Stimulated activated naive CD8-positive, alpha-beta T cell treated with anti-CD3 and anti-CD28 coated beads, Interleukin-15, amount 100 ng/mL, for 72 hours (primary cell): Measurements from ENCODE around the gene ZNF226.
A peak's percentile ranks its signal among the peaks of the same experiment; 100 is the strongest.
"Not testable (repeated sequence)": the region's sequence is repeated elsewhere in the genome, so short reads cannot be mapped to it uniquely, and the experiment has no call there.

Source experiments
- ATAC-seq: fragments of 150-1000 bp; cut with Tn5 transposase; 2 replicates; pipeline ENCODE4 v1.10.0; 2021; ENCODE audit warnings: mild to moderate bottlenecking, moderate library complexity
- DNase-seq, 2 donors: peaks; one replicate each; pipeline ENCODE4 v3.0.0; 2021 to 2022
- H3K27ac Mint-ChIP-seq, 2 donors: one replicate each; pipeline ENCODE4 v1.8.0; 2022; ENCODE audit warnings: mild to moderate bottlenecking in 2 of 2, mixed read lengths in 2 of 2, moderate library complexity in 2 of 2
- H3K27me3 Mint-ChIP-seq: one replicate; pipeline ENCODE4 v1.8.0; 2022; ENCODE audit warnings: mixed read lengths
- H3K4me1 Mint-ChIP-seq: one replicate; pipeline ENCODE4 v1.8.0; 2022; ENCODE audit warnings: mild to moderate bottlenecking, mixed read lengths
- H3K4me3 Mint-ChIP-seq, 2 donors: one replicate each; pipeline ENCODE4 v1.8.0; 2022; ENCODE audit warnings: mild to moderate bottlenecking in 2 of 2, mixed read lengths in 2 of 2, moderate library complexity in 1 of 2
- H3K9me3 Mint-ChIP-seq, 2 donors: one replicate each; pipeline ENCODE4 v1.8.0; 2022; ENCODE audit warnings: mixed read lengths in 2 of 2

The ZNF226 gene

DNA sequence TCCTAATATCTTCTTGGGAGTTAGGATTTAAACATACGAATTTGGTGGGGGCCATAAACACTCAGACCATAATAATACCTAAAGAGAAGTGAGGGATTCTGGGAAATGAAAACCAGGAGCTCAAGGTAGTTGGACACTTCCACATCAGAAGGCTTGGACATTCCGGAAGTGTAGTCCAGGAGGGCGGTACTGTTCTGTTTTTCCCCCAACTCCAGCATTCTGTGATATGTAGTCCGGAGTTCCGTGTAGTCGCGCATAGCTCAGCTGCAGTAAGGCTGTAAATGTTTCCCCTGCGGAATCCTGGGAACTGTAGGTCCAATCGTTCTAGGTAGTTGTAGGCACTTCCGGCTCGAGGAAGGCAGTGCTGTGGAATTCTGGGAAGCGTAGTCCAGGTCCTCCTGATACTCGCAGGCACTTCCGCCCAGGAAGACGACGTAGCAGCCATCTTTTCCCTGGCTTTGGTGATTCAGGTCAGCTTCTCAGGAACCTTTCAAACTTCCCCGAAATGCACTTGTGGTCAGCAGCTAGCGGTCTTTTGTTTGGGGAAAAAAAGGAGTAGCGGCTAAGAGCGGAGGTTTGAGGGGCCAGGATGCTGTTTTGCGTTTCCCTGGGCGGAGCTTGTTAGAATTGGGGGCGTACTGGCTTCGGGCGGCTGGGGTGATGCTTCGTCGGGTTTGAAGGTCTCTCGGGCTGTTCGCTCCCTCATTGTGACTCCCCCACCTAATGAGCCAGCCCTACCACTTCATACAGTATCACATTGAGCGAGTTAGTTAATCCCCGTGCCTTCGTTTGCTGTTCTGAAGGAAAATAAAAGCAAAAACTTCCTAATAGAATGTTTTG, at the start of gene ZNF226:
ZNF226 (plus strand) TSS at position 428 of the 840 bp plus-strand sequence. CDS start 4,981 bp downstream, outside the sequence.
- peak within 1 kb of the TSS; percentile 96 to 97 for H3K27ac Mint-ChIP-seq
- H3K4me3 Mint-ChIP-seq, result peak within 1 kb of the TSS; percentile 97
- H3K9me3 Mint-ChIP-seq, result peaks cover 34 to 36% of the 10 kb centered on the region in 2 donors
- DNase-seq, result peak; percentile 66 to 81
- ATAC-seq, result peak; percentile 89
- H3K27me3 Mint-ChIP-seq, result no peaks in the 10 kb centered on the region
- peaks cover 28% of the 10 kb centered on the region for H3K4me1 Mint-ChIP-seq

DNA sequence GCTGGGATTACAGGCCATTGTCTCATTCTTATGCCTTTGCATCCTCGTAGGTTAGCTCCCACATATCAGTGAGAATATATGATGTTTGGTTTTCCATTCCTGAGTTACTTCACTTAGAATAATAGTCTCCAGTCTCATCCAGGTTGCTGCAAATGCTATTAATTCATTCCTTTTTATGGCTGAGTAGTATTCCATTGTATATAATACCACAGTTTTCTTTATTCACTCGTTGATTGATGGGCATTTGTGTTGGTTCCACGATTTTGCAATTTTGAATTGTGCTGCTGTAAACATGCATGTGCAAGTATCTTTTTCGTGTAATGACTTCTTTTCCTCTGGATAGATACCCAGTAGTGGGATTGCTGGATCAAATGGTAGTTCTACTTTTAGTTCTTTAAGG, 43.7 kb upstream of the ZNF226 start:
- DNase-seq, H3K4me1 Mint-ChIP-seq, H3K4me3 Mint-ChIP-seq, ATAC-seq, H3K27me3 Mint-ChIP-seq: not testable (repeated sequence)
- Mint-ChIP-seq H3K27ac (peak overlapping the region in 1 of 2 donors; percentile 26), H3K9me3 (peaks cover 58 to 65% of the 10 kb centered on the region in 2 donors)

DNA sequence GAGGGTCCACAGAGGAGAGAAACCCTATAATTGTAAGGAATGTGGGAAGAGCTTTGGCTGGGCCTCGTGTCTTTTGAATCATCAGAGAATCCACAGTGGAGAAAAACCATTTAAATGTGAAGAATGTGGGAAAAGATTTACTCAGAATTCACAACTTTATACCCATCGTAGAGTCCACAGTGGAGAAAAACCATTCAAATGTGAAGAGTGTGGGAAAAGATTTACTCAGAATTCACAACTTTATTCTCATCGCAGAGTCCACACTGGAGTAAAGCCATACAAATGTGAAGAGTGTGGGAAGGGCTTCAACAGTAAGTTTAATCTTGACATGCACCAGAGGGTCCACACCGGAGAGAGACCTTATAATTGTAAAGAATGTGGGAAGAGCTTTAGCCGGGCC, 32.9 kb upstream of the ZNF226 start:
- Mint-ChIP-seq H3K27ac (no peak overlapping the region), H3K4me1 (no peaks in the 10 kb centered on the region), H3K27me3 (no peaks in the 10 kb centered on the region), H3K9me3 (peaks cover 16 to 31% of the 10 kb centered on the region in 2 donors), H3K4me3 (no peak overlapping the region)
- DNase-seq (no peak), ATAC-seq (no peak)

DNA sequence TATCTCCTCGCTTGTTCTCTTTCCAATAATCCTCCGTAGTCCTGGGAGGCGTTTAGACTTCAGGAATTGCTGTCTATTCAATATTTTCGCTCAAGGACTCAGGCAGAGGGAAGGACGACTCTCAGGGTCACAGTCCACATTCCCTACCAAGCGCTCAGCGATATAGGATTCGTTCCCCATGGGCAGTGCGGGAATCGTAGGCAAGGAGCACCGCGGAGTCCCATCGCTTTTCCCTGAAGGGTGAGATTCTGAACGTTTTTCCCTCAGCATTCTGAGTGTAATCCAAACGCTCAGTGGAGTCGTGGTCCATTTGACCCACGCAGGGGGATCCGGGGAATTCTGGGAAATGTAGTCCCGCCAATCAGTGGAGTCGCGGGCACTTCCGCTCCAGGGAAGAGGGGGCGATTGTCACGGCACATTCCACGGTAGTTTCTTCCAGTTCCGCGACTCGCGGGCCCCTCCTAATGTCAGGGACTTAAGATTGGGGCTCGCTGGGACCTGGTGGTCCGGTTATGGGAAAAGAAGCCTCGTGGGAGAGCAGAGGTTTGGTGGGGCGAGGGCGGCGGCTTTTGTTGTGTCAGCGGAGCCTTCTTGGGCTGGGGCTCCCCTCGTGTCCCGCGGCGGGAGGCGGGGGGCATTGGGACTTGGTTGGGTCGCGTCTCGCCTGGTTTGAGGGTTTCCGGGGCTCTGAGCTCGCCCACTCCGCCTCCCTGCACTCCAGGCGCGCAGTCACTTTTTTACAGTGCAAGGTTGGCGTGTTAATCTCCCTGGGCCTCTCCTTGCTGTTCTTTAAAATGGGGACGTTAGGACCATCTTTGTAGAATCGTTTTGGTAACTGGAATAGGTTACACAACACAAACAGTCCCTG, 23.5 kb upstream of the ZNF226 start, which contains the start of gene ZNF234:
ZNF234 (plus strand) TSS at position 364 of the 868 bp plus-strand sequence. CDS start 3,079 bp downstream, outside the sequence.
- no peaks in the 10 kb centered on the region for H3K27me3 Mint-ChIP-seq
- DNase-seq (peak; percentile 53 to 64), ATAC-seq (peak; percentile 90)
- H3K9me3 Mint-ChIP-seq, result peaks cover 9 to 42% of the 10 kb centered on the region in 2 donors
- H3K4me1 Mint-ChIP-seq, result peaks cover 14% of the 10 kb centered on the region
- peak within 1 kb of the TSS; percentile 97 to 99 for H3K4me3 Mint-ChIP-seq
- peak within 1 kb of the TSS; percentile 97 to 99 for H3K27ac Mint-ChIP-seq

DNA sequence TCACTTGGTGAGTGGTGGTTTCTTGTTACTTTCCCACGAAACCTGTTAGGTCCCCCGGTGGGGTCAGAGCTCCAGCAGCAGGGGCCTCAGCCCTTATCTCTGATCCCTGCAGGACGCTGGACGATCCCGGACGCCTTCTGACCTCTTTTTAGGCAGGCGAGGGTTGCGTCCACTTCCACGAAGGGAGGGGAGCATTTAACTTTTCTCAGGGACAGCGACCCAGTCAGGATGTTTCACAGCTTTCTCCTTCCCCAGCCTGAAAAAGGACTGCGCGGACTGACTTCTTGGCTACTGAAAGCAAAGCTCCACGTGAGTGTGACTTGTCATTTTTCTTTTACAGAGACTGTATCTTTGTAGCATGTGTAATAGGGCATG, 22.9 kb upstream of the ZNF226 start:
- DNase-seq (peak in 1 of 2 donors; percentile 10), ATAC-seq (no peak)
- Mint-ChIP-seq H3K27me3 (no peaks in the 10 kb centered on the region), H3K27ac (peak overlapping the region; percentile 97 to 99), H3K4me3 (peak overlapping the region; percentile 97 to 99), H3K9me3 (peaks cover 5 to 36% of the 10 kb centered on the region in 2 donors), H3K4me1 (peaks cover 14% of the 10 kb centered on the region)

DNA sequence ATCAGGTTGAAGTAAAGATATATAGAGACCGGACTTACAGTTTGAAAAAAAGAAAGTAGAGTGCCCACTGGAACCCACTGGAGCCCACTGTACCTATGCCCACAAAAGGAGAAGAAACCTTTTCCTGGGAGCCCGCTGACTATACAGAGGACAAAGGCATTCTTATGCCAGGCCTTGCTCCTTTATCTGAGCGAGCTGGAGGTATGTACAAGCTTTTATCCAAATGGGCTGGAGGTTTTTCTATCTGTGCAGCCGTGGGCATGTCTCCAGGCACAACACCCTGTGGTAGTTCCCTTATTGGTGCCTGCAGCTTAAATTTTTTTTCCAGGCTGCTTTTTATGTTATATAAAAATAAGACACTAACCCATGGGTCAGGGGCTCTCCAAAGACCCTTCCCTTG, 15.1 kb upstream of the ZNF226 start:
- no peaks in the 10 kb centered on the region for H3K27me3 Mint-ChIP-seq
- H3K9me3 Mint-ChIP-seq, result peaks cover 13 to 54% of the 10 kb centered on the region in 2 donors

DNA sequence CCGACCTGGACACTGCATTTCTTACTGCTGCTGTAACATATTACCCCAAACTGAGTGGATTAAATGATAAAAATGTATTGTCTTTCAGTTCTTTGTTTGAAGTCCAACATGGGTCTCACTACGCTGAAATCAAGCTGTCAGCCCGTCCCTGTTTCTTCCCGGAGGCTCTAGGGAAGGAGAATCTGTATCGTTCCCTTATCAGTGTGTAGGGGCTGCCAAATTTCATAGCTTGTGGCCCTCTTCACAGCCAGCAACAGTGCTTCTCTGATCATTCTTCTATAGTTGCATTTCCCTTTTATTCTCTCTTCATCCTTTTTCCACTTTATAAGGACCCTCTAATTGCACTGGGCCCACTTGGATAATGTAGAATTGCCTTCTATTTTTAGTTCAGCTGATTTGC, 13.4 kb upstream of the ZNF226 start:
- DNase-seq, result no peak
- H3K9me3 Mint-ChIP-seq, result peaks cover 21 to 61% of the 10 kb centered on the region in 2 donors
- H3K27ac Mint-ChIP-seq, result no peak overlapping the region
- H3K27me3 Mint-ChIP-seq, result no peaks in the 10 kb centered on the region
- H3K4me3 Mint-ChIP-seq, result no peak overlapping the region
- no peak for ATAC-seq
- no peaks in the 10 kb centered on the region for H3K4me1 Mint-ChIP-seq

More for the DNA sequence above, 15.1 kb upstream of the ZNF226 start:
- Mint-ChIP-seq H3K4me1 (no peaks in the 10 kb centered on the region), H3K27ac (no peak overlapping the region), H3K4me3 (no peak overlapping the region)
- ATAC-seq (no peak), DNase-seq (no peak)

DNA sequence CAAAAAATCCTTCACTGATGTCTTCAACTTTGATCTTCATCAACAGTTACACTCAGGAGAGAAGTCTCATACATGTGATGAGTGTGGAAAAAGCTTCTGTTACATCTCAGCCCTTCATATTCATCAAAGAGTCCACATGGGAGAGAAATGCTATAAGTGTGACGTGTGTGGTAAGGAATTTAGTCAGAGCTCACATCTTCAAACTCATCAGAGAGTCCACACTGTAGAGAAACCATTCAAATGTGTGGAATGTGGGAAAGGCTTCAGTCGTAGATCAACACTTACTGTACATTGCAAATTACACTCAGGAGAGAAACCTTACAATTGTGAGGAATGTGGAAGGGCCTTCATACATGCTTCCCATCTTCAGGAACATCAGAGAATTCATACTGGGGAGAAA, 8.4 kb upstream of the ZNF226 start:
- Mint-ChIP-seq H3K27ac (no peak overlapping the region), H3K4me3 (no peak overlapping the region), H3K9me3 (peaks cover 30 to 57% of the 10 kb centered on the region in 2 donors), H3K4me1 (no peaks in the 10 kb centered on the region), H3K27me3 (no peaks in the 10 kb centered on the region)
- DNase-seq, result no peak
- ATAC-seq, result no peak

DNA sequence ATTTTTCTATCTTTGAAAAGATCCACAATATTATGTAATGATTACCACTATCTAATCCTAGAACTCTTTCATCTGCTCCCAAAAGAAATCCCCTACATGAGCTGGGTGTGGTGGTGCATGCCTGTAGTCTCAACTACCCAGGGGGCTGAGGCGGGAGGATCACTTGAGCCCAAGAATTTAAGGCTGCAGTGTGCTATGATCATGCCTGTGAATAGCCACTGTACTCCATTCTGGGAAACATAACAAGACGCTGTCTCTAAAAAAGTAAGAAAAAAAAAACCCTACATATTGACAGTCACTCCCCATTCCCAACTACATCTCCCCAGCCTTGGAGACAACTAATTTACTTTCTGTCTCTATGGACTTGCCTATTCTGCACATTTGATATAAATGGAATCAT, 1.1 kb upstream of the ZNF226 start:
- no peak for ATAC-seq
- H3K27ac Mint-ChIP-seq, result no peak overlapping the region
- no peaks in the 10 kb centered on the region for H3K27me3 Mint-ChIP-seq

DNA sequence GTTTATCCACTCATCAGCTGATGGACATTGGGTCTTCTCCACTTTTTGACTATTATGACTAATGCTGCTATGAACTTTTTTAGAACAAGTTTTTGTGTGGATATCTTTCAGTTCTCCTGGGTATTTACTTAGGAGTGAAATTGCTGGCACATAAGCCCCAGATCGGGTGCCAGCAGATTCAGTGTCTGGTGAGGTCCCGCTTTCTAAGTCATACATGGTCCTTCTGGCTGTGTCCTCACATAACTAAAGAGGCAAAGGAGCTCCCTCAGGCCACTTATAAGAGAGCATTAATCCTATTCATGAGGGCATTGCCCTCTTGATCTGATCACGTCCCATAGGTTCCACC, 600 bp upstream of the ZNF226 start:
- H3K9me3 Mint-ChIP-seq, result peaks cover 36 to 39% of the 10 kb centered on the region in 2 donors
- no peak for DNase-seq

More for the DNA sequence above, 1.1 kb upstream of the ZNF226 start:
- no peak overlapping the region for H3K4me3 Mint-ChIP-seq
- no peak for DNase-seq
- H3K9me3 Mint-ChIP-seq, result peaks cover 36 to 42% of the 10 kb centered on the region in 2 donors
- H3K4me1 Mint-ChIP-seq, result peaks cover 28% of the 10 kb centered on the region

DNA sequence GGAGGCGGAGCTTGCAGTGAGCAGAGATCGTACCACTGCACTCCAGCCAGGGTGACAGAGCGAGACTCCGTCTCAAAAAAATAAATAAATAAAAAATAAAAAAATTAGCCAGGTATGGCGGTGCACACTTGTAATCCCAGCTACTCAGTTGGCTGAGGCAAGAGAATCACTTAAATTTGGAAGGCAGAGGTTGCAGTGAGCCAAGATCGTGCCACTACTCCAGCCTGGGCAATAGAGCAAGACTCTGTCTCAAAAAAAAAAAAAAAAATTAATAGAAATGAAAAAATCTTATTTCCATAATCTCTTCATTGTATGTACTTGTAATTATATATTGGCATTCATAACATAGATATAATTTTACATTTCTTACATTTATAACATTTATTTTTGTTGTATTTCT, 5.8 kb downstream of the ZNF226 start:
- H3K27ac Mint-ChIP-seq, H3K27me3 Mint-ChIP-seq, ATAC-seq, H3K4me3 Mint-ChIP-seq, DNase-seq: not testable (repeated sequence)
- peaks cover 19% of the 10 kb centered on the region for H3K4me1 Mint-ChIP-seq
- H3K9me3 Mint-ChIP-seq, result peaks cover 47 to 57% of the 10 kb centered on the region in 2 donors

More for the DNA sequence above, 600 bp upstream of the ZNF226 start:
- ATAC-seq, result no peak
- Mint-ChIP-seq H3K4me1 (peaks cover 28% of the 10 kb centered on the region), H3K4me3 (peak overlapping the region; percentile 97), H3K27ac (peak overlapping the region in 1 of 2 donors; percentile 96), H3K27me3 (no peaks in the 10 kb centered on the region)

DNA sequence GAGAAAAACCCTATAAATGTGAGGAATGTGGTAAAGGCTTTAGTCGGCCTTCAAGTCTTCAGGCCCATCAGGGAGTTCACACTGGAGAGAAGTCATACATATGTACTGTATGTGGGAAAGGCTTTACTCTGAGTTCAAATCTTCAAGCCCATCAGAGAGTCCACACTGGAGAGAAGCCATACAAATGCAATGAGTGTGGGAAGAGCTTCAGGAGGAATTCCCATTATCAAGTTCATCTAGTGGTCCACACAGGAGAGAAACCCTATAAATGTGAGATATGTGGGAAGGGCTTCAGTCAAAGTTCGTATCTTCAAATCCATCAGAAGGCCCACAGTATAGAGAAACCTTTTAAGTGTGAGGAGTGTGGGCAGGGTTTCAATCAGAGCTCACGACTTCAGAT, 11.7 kb downstream of the ZNF226 start:
- peaks cover 56 to 82% of the 10 kb centered on the region in 2 donors for H3K9me3 Mint-ChIP-seq
- no peak for ATAC-seq
- DNase-seq, result no peak
- H3K27ac Mint-ChIP-seq, result no peak overlapping the region
- no peaks in the 10 kb centered on the region for H3K4me1 Mint-ChIP-seq
- H3K4me3 Mint-ChIP-seq, result no peak overlapping the region
- no peaks in the 10 kb centered on the region for H3K27me3 Mint-ChIP-seq

DNA sequence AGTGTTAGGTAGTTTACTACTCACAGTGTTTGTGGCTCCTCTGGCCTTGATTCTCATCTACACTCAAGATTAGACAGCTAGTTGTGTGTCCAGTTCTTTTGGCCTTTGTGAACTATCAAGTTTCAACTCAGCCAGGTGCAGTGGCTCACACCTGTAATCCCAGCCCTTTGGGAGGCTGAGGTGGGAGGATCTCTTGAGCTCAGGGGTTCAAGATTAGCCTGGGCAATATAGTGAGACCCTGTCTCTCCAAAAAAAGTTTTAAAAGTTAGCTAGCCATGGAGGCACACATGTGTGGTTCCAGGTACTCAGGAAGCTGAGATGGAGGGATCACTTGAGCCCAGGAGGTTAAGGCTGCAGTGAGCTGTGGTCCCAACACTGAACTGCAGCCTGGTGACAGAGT, 16.1 kb downstream of the ZNF226 start:
- Mint-ChIP-seq H3K9me3 (peaks cover 36 to 59% of the 10 kb centered on the region in 2 donors), H3K27ac (no peak overlapping the region), H3K4me3 (no peak overlapping the region), H3K4me1 (no peaks in the 10 kb centered on the region), H3K27me3 (no peaks in the 10 kb centered on the region)
- DNase-seq (no peak), ATAC-seq (no peak)

DNA sequence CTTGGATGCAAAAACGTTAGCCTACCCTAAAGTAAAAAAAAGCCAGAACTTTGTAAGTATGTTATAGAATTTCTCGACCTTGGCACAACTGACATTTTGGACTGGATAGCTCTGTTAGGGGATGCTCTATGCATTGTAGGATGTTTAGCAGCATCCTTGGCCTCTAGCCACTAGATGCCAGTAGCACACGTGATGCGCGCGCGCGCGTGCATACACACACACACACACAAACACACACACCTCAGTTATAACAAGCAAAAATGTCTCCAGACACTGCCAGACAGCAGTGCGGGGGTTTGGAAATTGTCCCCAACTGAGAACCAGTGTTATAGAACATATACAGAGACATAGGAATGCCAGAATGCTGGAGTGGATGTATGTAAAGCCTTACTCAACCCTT, 17.2 kb downstream of the ZNF226 start:
- no peak for DNase-seq
- no peak for ATAC-seq

DNA sequence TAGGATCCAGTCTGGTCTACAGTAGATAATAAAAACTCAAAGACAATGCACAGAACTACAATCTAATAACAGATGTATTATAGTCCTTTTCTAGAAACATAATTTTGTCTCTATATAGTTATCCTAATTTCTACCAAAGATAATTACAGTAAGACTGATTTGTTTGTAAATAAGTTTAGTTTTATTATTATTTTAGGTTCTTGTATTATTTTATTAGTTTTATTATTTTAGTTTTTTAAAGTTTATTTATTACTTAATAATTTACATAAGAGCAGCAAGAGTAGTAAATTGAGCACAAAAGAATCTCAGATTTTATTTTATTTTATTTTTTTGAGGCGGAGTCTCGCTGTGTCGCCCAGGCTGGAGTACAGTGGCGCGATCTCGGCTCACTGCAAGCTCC, 25.1 kb downstream of the ZNF226 start:
- Mint-ChIP-seq H3K4me1 (no peaks in the 10 kb centered on the region), H3K27me3 (no peaks in the 10 kb centered on the region), H3K4me3 (no peak overlapping the region), H3K9me3 (peaks cover 32 to 54% of the 10 kb centered on the region in 2 donors), H3K27ac (no peak overlapping the region)
- DNase-seq (no peak), ATAC-seq (no peak)

More for the DNA sequence above, 17.2 kb downstream of the ZNF226 start:
- H3K27ac Mint-ChIP-seq, result no peak overlapping the region
- peaks cover 24 to 54% of the 10 kb centered on the region in 2 donors for H3K9me3 Mint-ChIP-seq
- no peaks in the 10 kb centered on the region for H3K27me3 Mint-ChIP-seq
- H3K4me3 Mint-ChIP-seq, result no peak overlapping the region
- no peaks in the 10 kb centered on the region for H3K4me1 Mint-ChIP-seq
